Keratinocyte (primary cell): Measurements from ENCODE around the gene DNAI7. TPM values are rescaled to one million over a fixed set of nuclear protein-coding genes. Genes with fewer than 3 reads are reported as not detected.

Experiments used
- DNase-seq: peaks from one replicate; pipeline ENCODE4 v3.0.0-alpha.2; 2011; ENCODE audit warnings: low read depth, missing footprints, low spot score
- FAIRE-seq: peaks from 2 replicates; lab custom pipeline; 2011; peaks lifted over from hg19 to GRCh38; lab: Jason Lieb, UNC
- H2AFZ ChIP-seq: 2 replicates; pipeline ENCODE4 v1.6.0; 2012; ENCODE audit warnings: low read length, control low read depth, inconsistent platforms; ENCODE audit not compliant: control insufficient read depth
- H3K27ac ChIP-seq: 2 replicates; pipeline ENCODE4 v1.5.1; 2011; ENCODE audit warnings: low read length; ENCODE audit not compliant: control insufficient read depth, insufficient read depth
- H3K27me3 ChIP-seq: 3 replicates; pipeline ENCODE4 v1.6.0; 2011; ENCODE audit warnings: low read length; ENCODE audit not compliant: control insufficient read depth, insufficient read depth; ENCODE audit errors: extremely low read depth
- H3K36me3 ChIP-seq, 2 experiments: 2 replicates in 1 of 2; 3 replicates in 1 of 2; pipeline ENCODE4 v1.5.1; 2011; ENCODE audit warnings: low read length in 2 of 2, mild to moderate bottlenecking in 1 of 2; ENCODE audit not compliant: control insufficient read depth in 2 of 2, insufficient read depth in 2 of 2; ENCODE audit errors: extremely low read depth in 1 of 2
- H3K4me1 ChIP-seq: 3 replicates; pipeline ENCODE4 v1.5.1; 2011; ENCODE audit warnings: low read length; ENCODE audit not compliant: control insufficient read depth, insufficient read depth; ENCODE audit errors: extremely low read depth
- H3K4me2 ChIP-seq: 3 replicates; pipeline ENCODE4 v1.6.0; 2011; ENCODE audit warnings: low read depth, low read length; ENCODE audit not compliant: control insufficient read depth, insufficient read depth; ENCODE audit errors: extremely low read depth
- H3K4me3 ChIP-seq, 3 experiments: fragments of 200-600 bp in 1 of 3; sonication (generic) in 1 of 3; 2 replicates in 2 of 3; 3 replicates in 1 of 3; pipeline ENCODE4 v1.5.1; 2011 to 2016; ENCODE audit warnings: low read length in 3 of 3, mild to moderate bottlenecking in 3 of 3, control low read depth in 2 of 3, inconsistent platforms in 1 of 3, low read depth in 1 of 3, mixed read lengths in 1 of 3, mixed run types in 1 of 3, moderate library complexity in 1 of 3; ENCODE audit not compliant: control insufficient read depth in 2 of 3, insufficient read depth in 2 of 3; ENCODE audit errors: extremely low read depth in 1 of 3
- H3K79me2 ChIP-seq: 2 replicates; pipeline ENCODE4 v1.6.0; 2012; ENCODE audit warnings: low read length; ENCODE audit not compliant: control insufficient read depth, insufficient read depth
- H3K9ac ChIP-seq: 3 replicates; pipeline ENCODE4 v1.6.0; 2011; ENCODE audit warnings: low read length; ENCODE audit not compliant: control insufficient read depth, insufficient read depth; ENCODE audit errors: extremely low read depth
- H3K9me1 ChIP-seq: 3 replicates; pipeline ENCODE4 v1.6.0; 2011; ENCODE audit warnings: low read length; ENCODE audit not compliant: control insufficient read depth, insufficient read depth; ENCODE audit errors: extremely low read depth
- H3K9me3 ChIP-seq: 2 replicates; pipeline ENCODE4 v1.5.1; 2012; ENCODE audit warnings: low read depth, low read length; ENCODE audit not compliant: control insufficient read depth
- H4K20me1 ChIP-seq: 3 replicates; pipeline ENCODE4 v1.6.0; 2011; ENCODE audit warnings: low read length; ENCODE audit not compliant: control insufficient read depth, insufficient read depth; ENCODE audit errors: extremely low read depth
- EZH2 ChIP-seq: IDR thresholded peaks from one replicate; pipeline ENCODE4 v1.6.1; 2012; ENCODE audit warnings: inconsistent platforms, mild to moderate bottlenecking, low read length, moderate library complexity
- dilution Hi-C: fragments of 300-500 bp; cut with MboI; formaldehyde crosslinking; loops from one replicate; pipeline ENCODE4 v1.7.0; 2020; ENCODE audit warnings: low sequenced_read_pairs; ENCODE audit not compliant: extremely low pct_ligation_motif_present
- polyA plus RNA-seq, 5 experiments: library from polyadenylated mRNA; depleted of rRNA in 3 of 5; stranded (reverse) in 3 of 5; stranded (forward) in 1 of 5; unstranded in 1 of 5; fragments of >200 nt; gene quantifications; 1 replicate in 1 of 5; 2 replicates in 3 of 5; 3 replicates in 1 of 5; pipeline versions ENCODE4 v1.2.1 to v1.2.3, GENCODE V29; 2011 to 2012; ENCODE audit warnings: missing spikeins in 2 of 5, low read depth in 1 of 5, low replicate concordance in 1 of 5
- TF ChIP-seq, protein P1 (sequence below), 3 experiments: IDR thresholded peaks in 1 of 3; conservative IDR thresholded peaks in 1 of 3; optimal IDR thresholded peaks in 1 of 3; 2 replicates in 2 of 3; 3 replicates in 1 of 3; pipeline versions ENCODE3 to v1.5.1; 2011; ENCODE audit warnings: low read length in 3 of 3, mild to moderate bottlenecking in 3 of 3, moderate library complexity in 2 of 3, control low read depth in 1 of 3, inconsistent platforms in 1 of 3; ENCODE audit not compliant: insufficient read depth in 2 of 3; ENCODE audit errors: extremely low read depth in 1 of 3

DNAI7 gene
- polyA plus RNA-seq, 1 donor (not counting 4 experiments of a cell fraction or from before 2014, with no cell fraction given): 0.10 TPM

DNA sequence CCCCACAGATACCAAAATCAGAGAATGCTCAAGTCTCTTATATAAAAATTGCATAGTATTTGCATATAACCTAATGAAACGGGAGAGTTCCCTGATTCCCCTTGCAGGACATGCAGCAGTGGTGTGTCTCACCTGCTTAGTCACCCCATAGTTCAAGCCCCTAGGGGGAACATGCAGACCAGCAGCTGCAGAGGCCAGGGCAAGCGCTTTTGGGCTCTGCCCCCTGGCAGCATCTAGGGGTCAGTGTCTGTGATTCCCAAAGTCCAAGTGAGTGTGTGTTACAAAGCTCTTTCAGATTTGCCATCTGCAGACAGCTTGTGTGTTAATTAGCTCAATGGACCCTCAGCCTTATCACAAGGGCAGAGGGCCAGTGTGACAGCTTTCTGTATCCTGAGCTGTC, 110.1 kb downstream of the DNAI7 start:
- Histone ChIP-seq H2AFZ (no peak overlapping the region), H4K20me1 (no peaks in the 10 kb centered on the region), H3K4me2 (no peak overlapping the region), H3K4me1 (peaks cover 3% of the 10 kb centered on the region), H3K36me3 (no peaks in the 10 kb centered on the region), H3K9me3 (no peaks in the 10 kb centered on the region), H3K27ac (no peak overlapping the region), H3K27me3 (no peaks in the 10 kb centered on the region), H3K9ac (no peak overlapping the region), H3K9me1 (no peaks in the 10 kb centered on the region), H3K79me2 (no peaks in the 10 kb centered on the region), H3K4me3 (no peak overlapping the region)
- FAIRE-seq (no peak), DNase-seq (no peak)
- no peak for TF ChIP-seq EZH2
- TF ChIP-seq, protein P1, sequence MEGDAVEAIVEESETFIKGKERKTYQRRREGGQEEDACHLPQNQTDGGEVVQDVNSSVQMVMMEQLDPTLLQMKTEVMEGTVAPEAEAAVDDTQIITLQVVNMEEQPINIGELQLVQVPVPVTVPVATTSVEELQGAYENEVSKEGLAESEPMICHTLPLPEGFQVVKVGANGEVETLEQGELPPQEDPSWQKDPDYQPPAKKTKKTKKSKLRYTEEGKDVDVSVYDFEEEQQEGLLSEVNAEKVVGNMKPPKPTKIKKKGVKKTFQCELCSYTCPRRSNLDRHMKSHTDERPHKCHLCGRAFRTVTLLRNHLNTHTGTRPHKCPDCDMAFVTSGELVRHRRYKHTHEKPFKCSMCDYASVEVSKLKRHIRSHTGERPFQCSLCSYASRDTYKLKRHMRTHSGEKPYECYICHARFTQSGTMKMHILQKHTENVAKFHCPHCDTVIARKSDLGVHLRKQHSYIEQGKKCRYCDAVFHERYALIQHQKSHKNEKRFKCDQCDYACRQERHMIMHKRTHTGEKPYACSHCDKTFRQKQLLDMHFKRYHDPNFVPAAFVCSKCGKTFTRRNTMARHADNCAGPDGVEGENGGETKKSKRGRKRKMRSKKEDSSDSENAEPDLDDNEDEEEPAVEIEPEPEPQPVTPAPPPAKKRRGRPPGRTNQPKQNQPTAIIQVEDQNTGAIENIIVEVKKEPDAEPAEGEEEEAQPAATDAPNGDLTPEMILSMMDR (optimal IDR thresholded peaks at IDR 0.05 in 1 of 3, IDR thresholded peaks at IDR 0.05 in 1 of 3, conservative IDR thresholded peaks at IDR 0.05 in 1 of 3; ENCODE audit: extremely low read depth in 1 of 3, insufficient read depth in 2 of 3, low read length in 3 of 3): no peak
- dilution Hi-C loops: no loop called here

DNA sequence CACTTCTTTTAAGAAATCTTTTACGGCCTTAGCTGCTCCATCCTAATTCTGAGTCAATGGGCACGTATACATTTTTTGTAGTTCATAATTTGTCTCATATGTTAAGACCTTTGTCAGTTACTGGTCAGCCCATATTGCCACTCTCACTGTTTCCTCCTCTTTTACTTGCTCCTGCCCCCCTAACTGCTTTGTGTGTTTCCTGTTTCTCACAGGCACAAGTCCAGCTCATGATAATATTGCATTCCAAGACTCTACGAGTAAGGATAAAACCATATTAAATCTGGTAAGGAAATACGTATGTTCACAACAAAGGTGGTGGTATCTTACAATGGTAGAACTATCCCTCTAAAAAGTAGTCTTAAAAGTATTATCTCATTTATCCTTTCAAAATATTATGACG, 111.7 kb downstream of the DNAI7 start:
- H3K4me3 ChIP-seq: no peak overlapping the region
- no peak overlapping the region for H3K4me2 ChIP-seq
- H3K9me3 ChIP-seq: no peaks in the 10 kb centered on the region
- no peaks in the 10 kb centered on the region for H3K4me1 ChIP-seq
- no peaks in the 10 kb centered on the region for H3K79me2 ChIP-seq
- TF ChIP-seq, protein P1 (optimal IDR thresholded peaks at IDR 0.05 in 1 of 3, IDR thresholded peaks at IDR 0.05 in 1 of 3, conservative IDR thresholded peaks at IDR 0.05 in 1 of 3; ENCODE audit: extremely low read depth in 1 of 3, insufficient read depth in 2 of 3, low read length in 3 of 3): no peak
- TF ChIP-seq EZH2: no peak
- H3K27me3 ChIP-seq: no peaks in the 10 kb centered on the region
- no peaks in the 10 kb centered on the region for H4K20me1 ChIP-seq
- no peak overlapping the region for H2AFZ ChIP-seq
- H3K9me1 ChIP-seq: no peaks in the 10 kb centered on the region
- H3K27ac ChIP-seq: no peak overlapping the region
- dilution Hi-C loops: no loop called here
- no peaks in the 10 kb centered on the region for H3K36me3 ChIP-seq
- FAIRE-seq: no peak
- DNase-seq: no peak
- H3K9ac ChIP-seq: no peak overlapping the region
